Right cardiac atrium (tissue), 5 donors: ENCODE measurements around the gene KRTAP9-3. TPM values are rescaled to one million over a fixed set of nuclear protein-coding genes. Genes with fewer than 3 reads are reported as not detected.
"Not testable (repeated sequence)": the region's sequence is repeated elsewhere in the genome, so short reads cannot be mapped to it uniquely, and the experiment has no call there.

Experiments used
- ATAC-seq, 2 donors: fragments of 200-7000 bp; cut with Tn5 transposase; one replicate each; pipeline versions ENCODE4 v1.8.0 to v1.9.1; 2020; ENCODE audit warnings: moderate library complexity in 2 of 2, mild to moderate bottlenecking in 1 of 2
- DNase-seq, 3 donors: peaks; one replicate each; pipeline ENCODE4 v3.0.0-alpha.2; 2020
- H3K27ac ChIP-seq: one replicate; pipeline ENCODE4 v1.5.1; 2013; ENCODE audit warnings: mild to moderate bottlenecking, low read length, control low read depth, moderate library complexity
- H3K27me3 ChIP-seq: one replicate; pipeline ENCODE4 v1.6.1; 2013; ENCODE audit not compliant: control insufficient read depth, insufficient read depth
- H3K4me1 ChIP-seq: one replicate; pipeline ENCODE4 v1.6.1; 2013; ENCODE audit warnings: low read length; ENCODE audit not compliant: control insufficient read depth, insufficient read depth
- H3K4me3 ChIP-seq: one replicate; pipeline ENCODE4 v1.5.1; 2013; ENCODE audit warnings: low read length, control low read depth
- H3K9me3 ChIP-seq: one replicate; pipeline ENCODE4 v1.6.1; 2013; ENCODE audit warnings: low read length; ENCODE audit not compliant: control insufficient read depth
- WGBS: extraction: QIAGEN DNeasy Blood & Tissue Kit; methylation state at CpG from one replicate; pipeline ENCODE4 v1.1.7; 2013; 5-methylcytosine and 5-hydroxymethylcytosine counted together
- intact Hi-C, 4 donors: fragments of 100-400 bp; cut with DNase I; formaldehyde crosslinking; loops; one replicate each; pipeline versions ENCODE4 v1.11.0 to v1.14.0; 2022 to 2023
- polyA plus RNA-seq: library from polyadenylated mRNA; stranded (reverse); fragments of 200-250 nt; gene quantifications from one replicate; pipeline ENCODE4 v1.2.3, GENCODE V29; 2013
- total RNA-seq, 4 donors: library from RNA; stranded (reverse); fragmentation: NEBNext Ultra II Directional; extraction: Animal tissue kit (Norgen Biotek cat#: 25700); gene quantifications; one replicate each; pipeline ENCODE4 v1.2.1, GENCODE V29; 2021
- donor health status: healthy with polysubstance abuse.
- donor health status: DM: no; HTN: yes; CAD: no.
- donor health status: DM: no; HTN: no; CAD: no.
- donor health status: DM: no; HTN: yes; CAD: no; lungs with severe emphysema.
- donor health status: DM: yes; HTN: yes; CAD: no.

The KRTAP9-3 gene
- total and polyA plus RNA-seq, 5 donors, result not detected

DNA sequence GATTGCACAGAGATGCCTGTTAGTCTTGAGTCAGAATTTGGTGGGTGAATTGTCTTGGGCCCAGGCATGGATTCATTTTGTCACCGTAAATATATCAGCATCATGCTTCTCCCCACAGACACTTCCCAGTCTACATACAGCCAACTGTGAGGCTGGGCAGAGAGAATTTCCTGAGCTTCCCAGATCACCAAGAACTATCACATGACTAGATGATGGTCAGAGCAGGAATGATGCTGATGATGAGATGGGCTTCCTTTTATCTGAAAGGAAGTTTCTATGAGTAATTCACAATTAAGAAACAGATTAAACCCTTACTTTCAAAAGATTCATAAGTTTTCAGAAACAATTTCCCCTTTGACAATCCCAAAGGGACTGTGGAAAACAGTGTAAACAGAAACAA, 22.6 kb downstream of the KRTAP9-3 start:
- 0% methylated on average over 1 of the region's 1 CpG for WGBS
- no peak for DNase-seq
- intact Hi-C loops, result no loop called here
- Histone ChIP-seq H3K4me3 (no peak overlapping the region), H3K27me3 (no peaks in the 10 kb centered on the region), H3K9me3 (no peaks in the 10 kb centered on the region), H3K4me1 (no peaks in the 10 kb centered on the region), H3K27ac (no peak overlapping the region)
- no peak for ATAC-seq

DNA sequence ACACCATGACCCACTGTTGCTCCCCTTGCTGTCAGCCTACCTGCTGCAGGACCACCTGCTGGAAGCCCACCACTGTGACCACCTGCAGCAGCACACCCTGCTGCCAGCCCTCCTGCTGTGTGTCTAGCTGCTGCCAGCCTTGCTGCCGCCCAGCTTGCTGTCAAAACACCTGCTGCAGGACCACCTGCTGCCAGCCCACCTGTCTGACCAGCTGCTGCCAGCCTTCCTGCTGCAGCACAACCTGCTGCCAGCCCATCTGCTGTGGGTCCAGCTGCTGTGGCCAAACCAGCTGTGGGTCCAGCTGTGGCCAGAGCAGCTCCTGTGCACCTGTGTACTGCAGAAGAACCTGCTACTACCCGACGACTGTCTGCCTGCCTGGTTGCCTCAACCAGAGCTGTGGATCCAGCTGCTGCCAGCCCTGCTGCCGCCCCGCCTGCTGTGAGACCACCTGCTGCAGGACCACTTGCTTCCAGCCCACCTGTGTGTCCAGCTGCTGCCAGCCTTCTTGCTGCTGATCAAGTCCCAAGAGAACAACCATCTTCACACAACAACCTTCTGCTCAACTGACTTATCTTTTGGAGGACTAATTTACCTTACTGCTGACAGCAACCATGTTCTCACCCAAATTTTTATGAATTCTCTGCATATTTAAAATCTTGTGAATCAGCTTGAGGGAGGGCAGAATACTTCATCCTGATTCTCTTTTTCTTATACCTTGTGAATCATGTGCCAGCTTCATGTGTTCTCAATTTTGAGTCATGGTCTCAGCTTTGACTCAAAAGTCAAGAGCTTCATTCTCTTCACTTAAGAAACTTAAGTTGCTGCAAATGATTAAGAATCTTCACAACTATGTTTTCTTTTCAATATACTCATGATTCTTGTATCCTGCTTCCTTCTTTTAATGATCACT, 23.4 kb downstream of the KRTAP9-3 start, which contains the start of gene KRTAP9-9:
KRTAP9-9 (plus strand) TSS at position 4 of the 910 bp plus-strand sequence.
- intact Hi-C loops, DNase-seq, H3K9me3 ChIP-seq, H3K27ac ChIP-seq, H3K4me3 ChIP-seq, ATAC-seq, H3K27me3 ChIP-seq, H3K4me1 ChIP-seq: not testable (repeated sequence)
- 64% methylated on average over 5 of the region's 5 CpGs for WGBS

DNA sequence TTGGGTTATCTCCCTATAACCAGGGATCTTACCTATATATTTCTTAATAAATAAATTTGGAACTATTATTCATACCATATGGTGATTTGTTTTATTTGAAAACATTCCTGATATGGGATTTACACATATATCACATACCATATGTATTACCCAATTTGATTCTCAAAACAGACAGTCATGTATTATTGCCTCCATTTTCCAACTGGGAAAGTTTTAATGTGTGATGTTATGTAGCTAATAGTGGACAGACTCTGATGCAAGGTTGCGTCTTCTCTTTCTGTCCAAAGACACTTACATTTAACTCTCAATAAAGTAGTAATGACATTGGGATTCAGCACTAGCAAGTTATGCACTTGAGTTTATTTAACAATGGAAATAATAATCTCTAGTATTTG, 24.0 kb downstream of the KRTAP9-3 start:
- intact Hi-C loops, result no loop called here
- ATAC-seq, result no peak
- WGBS, result 93% methylated on average over 1 of the region's 1 CpG

DNA sequence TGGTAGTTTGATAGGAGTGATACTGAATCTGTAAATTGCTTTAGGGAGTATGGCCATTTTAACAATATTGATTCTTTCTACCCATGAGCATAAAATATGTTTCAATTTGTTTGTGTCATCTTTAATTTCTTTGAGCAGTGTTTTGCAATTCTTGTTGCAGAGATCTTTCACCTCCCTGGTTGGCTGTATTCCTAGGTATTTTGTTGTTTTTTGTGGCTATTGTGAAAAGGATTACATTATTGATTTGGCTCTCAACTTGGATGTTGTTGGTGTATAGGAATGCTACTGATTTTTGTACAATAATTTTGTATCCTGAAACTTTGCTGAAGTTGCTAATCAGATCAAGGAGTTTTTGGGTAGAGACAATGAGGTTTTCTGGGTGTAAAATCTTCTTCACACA, 26.2 kb downstream of the KRTAP9-3 start:
- ATAC-seq (no peak), DNase-seq (no peak)
- Histone ChIP-seq H3K4me1 (no peaks in the 10 kb centered on the region), H3K27ac (no peak overlapping the region), H3K9me3 (no peaks in the 10 kb centered on the region), H3K4me3 (no peak overlapping the region), H3K27me3 (no peaks in the 10 kb centered on the region)
- intact Hi-C loops, result no loop called here

More for the DNA sequence above, 24.0 kb downstream of the KRTAP9-3 start:
- Histone ChIP-seq H3K27me3 (no peaks in the 10 kb centered on the region), H3K27ac (no peak overlapping the region), H3K9me3 (no peaks in the 10 kb centered on the region), H3K4me1 (no peaks in the 10 kb centered on the region), H3K4me3 (no peak overlapping the region)
- no peak for DNase-seq

DNA sequence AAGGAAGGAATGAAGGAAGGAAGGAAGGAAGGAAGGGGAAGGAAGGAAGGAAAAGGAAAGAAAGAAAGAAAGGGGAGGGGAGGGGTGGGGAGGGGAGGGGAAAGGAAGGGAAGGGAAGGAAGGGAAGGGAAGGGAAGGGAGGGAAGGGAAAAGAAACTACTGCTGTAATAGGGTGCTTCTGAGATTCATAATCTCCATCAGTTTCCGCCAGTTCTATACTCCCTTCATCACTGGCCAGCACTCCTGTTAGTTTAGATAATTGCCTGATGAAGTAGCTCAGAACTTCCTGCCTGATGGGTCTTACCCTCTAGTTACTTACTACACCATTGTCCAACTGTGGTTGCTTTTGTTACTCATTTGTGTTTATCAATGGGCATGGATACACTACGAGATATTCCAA, 31.0 kb downstream of the KRTAP9-3 start:
- intact Hi-C loops, result no loop called here
- DNase-seq (no peak), ATAC-seq (no peak)
- H3K4me1 ChIP-seq, result no peaks in the 10 kb centered on the region
- no peak overlapping the region for H3K27ac ChIP-seq
- no peak overlapping the region for H3K4me3 ChIP-seq
- 78% methylated on average over 2 of the region's 2 CpGs for WGBS
- H3K27me3 ChIP-seq, result no peaks in the 10 kb centered on the region
- H3K9me3 ChIP-seq, result no peaks in the 10 kb centered on the region

DNA sequence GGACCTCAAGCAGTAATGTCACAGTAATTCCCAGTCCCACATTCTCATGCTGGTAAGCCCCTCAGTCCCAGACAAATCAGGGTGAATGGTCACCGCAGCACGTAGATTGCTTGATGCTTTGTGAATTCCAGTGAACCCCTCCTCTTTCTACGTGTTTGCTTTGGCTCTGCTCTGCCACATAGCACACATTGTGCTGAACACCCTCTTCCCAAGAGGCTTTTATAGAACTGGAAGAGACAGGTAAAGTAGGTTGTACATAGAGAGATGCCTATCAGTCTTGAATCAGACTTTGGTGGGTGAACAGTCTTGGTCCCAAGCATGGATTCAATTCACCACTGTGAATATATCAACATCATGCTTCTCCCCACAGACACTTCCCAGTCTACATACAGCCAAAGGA, 32.4 kb downstream of the KRTAP9-3 start:
- 73% methylated on average over 3 of the region's 3 CpGs for WGBS
- DNase-seq (no peak), ATAC-seq (no peak)
- no peak overlapping the region for H3K4me3 ChIP-seq
- intact Hi-C loops, result no loop called here
- no peaks in the 10 kb centered on the region for H3K4me1 ChIP-seq
- no peak overlapping the region for H3K27ac ChIP-seq
- no peaks in the 10 kb centered on the region for H3K9me3 ChIP-seq
- H3K27me3 ChIP-seq, result no peaks in the 10 kb centered on the region

DNA sequence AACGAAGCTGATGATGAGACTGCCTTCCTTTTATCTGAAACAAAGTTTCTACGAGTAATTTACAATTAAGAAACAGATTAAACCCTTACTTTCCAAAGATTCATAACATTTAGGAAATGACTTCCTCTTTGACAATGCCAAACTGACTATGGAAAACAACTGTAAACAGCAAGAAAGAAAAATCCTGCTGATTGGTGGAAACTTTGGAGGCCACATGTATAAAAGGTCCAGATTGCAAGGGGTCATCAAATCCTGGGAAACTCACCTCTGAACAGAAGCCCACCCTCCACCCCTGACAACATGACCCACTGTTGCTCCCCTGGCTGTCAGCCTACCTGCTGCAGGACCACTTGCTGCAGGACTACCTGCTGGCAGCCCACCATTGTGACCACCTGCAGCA, 32.8 kb downstream of the KRTAP9-3 start, which contains the start of gene KRTAP9-6:
KRTAP9-6 (plus strand) TSS at position 301 of the 400 bp plus-strand sequence; CDS start at position 301, 0 bp downstream.
- Histone ChIP-seq H3K4me3 (no peak within 1 kb of the TSS), H3K4me1 (no peaks in the 10 kb centered on the region), H3K9me3 (no peaks in the 10 kb centered on the region), H3K27me3 (no peaks in the 10 kb centered on the region), H3K27ac (no peak within 1 kb of the TSS)
- intact Hi-C loops, result no loop called here
- WGBS, result 35% methylated on average over 2 of the region's 2 CpGs
- no peak for ATAC-seq
- no peak for DNase-seq

DNA sequence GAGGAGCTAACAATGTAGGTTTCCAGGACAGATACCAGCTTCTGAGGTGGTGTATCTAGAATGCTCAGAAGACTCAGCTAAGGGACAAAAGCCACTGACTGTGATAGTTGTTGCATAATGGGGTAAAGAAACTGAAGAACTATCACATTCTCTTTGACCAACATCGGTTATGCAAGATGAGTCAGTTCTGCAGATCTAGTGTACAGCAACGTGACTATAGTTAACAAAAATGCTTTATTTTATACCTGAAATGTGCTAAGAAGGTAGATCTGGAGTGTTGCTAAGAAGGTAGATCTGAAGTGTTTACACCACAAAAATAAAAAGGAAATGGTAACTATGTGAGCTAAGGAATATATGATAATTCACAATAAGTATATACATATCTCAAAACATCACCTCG, 35.5 kb downstream of the KRTAP9-3 start:
- ATAC-seq (no peak), DNase-seq (no peak)
- intact Hi-C loops, result no loop called here
- WGBS, result no CpG with 5 or more reads among the region's 3 CpGs
- no peak overlapping the region for H3K4me3 ChIP-seq
- H3K4me1 ChIP-seq, result no peaks in the 10 kb centered on the region
- no peaks in the 10 kb centered on the region for H3K27me3 ChIP-seq
- no peaks in the 10 kb centered on the region for H3K9me3 ChIP-seq
- no peak overlapping the region for H3K27ac ChIP-seq

DNA sequence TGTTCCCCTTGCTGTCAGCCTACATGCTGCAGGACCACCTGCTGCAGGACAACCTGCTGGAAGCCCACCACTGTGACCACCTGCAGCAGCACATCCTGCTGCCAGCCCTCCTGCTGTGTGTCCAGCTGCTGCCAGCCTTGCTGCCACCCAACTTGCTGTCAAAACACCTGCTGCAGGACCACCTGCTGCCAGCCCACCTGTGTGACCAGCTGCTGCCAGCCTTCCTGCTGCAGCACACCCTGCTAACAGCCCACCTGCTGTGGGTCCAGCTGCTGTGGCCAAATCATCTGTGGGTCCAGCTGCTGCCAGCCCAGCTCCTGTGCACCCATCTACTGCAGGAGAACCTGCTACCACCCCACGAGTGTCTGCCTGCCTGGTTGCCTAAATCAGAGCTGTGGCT, 39.1 kb downstream of the KRTAP9-3 start:
- H3K27ac ChIP-seq, H3K27me3 ChIP-seq, H3K4me1 ChIP-seq, DNase-seq, H3K4me3 ChIP-seq, H3K9me3 ChIP-seq, intact Hi-C loops, ATAC-seq: not testable (repeated sequence)
- WGBS, result no CpG with 5 or more reads among the region's 1 CpG

DNA sequence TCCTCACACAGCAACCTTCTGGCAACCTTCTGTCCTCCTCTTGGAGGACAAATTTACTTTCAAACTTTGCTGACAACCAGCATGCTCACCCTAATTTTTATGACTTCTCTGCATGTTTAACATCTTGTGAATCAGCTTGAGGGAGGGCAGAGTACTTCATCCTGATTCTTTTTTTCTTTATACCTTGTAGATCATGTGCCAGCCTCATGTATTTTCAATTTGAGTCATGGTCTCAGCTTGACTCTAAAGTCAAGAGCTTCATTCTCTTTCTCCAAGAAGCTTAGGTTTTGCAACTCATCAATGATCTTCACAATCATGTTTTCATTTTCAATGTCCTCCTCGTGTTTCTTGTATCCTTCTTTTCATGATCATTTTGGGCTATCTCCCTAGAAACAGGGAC, 39.6 kb downstream of the KRTAP9-3 start:
- Histone ChIP-seq H3K4me1 (no peaks in the 10 kb centered on the region), H3K4me3 (no peak overlapping the region), H3K9me3 (no peaks in the 10 kb centered on the region), H3K27ac (no peak overlapping the region), H3K27me3 (no peaks in the 10 kb centered on the region)
- DNase-seq, result no peak
- no peak for ATAC-seq
- no CpG with 5 or more reads among the region's 1 CpG for WGBS
- intact Hi-C loops, result no loop called here

DNA sequence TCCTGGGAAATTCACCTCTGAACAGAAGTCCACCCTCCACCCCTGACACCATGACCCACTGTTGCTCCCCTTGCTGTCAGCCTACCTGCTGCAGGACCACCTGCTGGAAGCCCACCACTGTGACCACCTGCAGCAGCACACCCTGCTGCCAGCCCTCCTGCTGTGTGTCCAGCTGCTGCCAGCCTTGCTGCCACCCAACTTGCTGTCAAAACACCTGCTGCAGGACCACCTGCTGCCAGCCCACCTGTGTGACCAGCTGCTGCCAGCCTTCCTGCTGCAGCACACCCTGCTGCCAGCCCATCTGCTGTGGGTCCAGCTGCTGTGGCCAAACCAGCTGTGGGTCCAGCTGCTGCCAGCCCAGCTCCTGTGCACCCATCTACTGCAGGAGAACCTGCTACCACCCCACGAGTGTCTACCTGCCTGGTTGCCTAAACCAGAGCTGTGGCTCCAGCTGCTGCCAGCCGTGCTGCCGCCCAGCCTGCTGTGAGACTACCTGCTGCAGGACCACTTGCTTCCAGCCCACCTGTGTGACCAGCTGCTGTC, 43.5 kb downstream of the KRTAP9-3 start, which contains the start of gene KRTAP9-7:
KRTAP9-7 (plus strand) TSS at position 51 of the 543 bp plus-strand sequence; CDS start at position 51, 0 bp downstream.
- H3K27ac ChIP-seq, H3K9me3 ChIP-seq, H3K27me3 ChIP-seq, DNase-seq, ATAC-seq, H3K4me3 ChIP-seq, H3K4me1 ChIP-seq, intact Hi-C loops: not testable (repeated sequence)
- 86% methylated on average over 3 of the region's 3 CpGs for whole genome bisulfite sequencing
